H1 (cell line): ENCODE measurements around the gene SPDEF. TPM values are rescaled to one million over a fixed set of nuclear protein-coding genes. Genes with fewer than 3 reads are reported as not detected.

Experiments
- BCL11A ChIP-seq, 2 experiments: IDR thresholded peaks; one replicate each; pipeline ENCODE4 v1.6.1; 2011; ENCODE audit warnings: low read depth in 2 of 2, low read length in 2 of 2, mild to moderate bottlenecking in 2 of 2
- RBBP5 ChIP-seq: IDR thresholded peaks from 2 replicates; pipeline ENCODE4 v1.7.1; 2012; ENCODE audit warnings: low read depth, mild to moderate bottlenecking, inconsistent platforms, low read length, moderate library complexity, borderline replicate concordance
- polyA plus RNA-seq, 7 experiments: library from polyadenylated mRNA; depleted of rRNA in 3 of 7; stranded (reverse) in 5 of 7; unstranded in 2 of 7; fragments of >200 nt in 5 of 7; fragments of 200-250 nt in 2 of 7; gene quantifications; 1 replicate in 5 of 7; 2 replicates in 1 of 7; 4 replicates in 1 of 7; pipeline versions ENCODE4 v1.2.1 to v1.2.3, GENCODE V29; 2011 to 2013; ENCODE audit warnings: missing spikeins in 2 of 7, mixed read lengths in 2 of 7
- total RNA-seq: library from RNA; stranded (reverse); fragmentation: NEBNext Ultra II Directional; extraction: Animal tissue kit (Norgen Biotek cat#: 25700); gene quantifications from 2 replicates; pipeline ENCODE4 v1.2.1, GENCODE V29; 2021
- TF ChIP-seq, protein P1 (sequence below): fragments of 300-600 bp; sonication (generic); IDR thresholded peaks from 2 replicates; pipeline ENCODE4 v1.7.1; 2012; ENCODE audit warnings: low read length, moderate library complexity, mild to moderate bottlenecking, inconsistent platforms; ENCODE audit not compliant: insufficient replicate concordance
- TF ChIP-seq, protein P2 (sequence below): IDR thresholded peaks from 2 replicates; pipeline ENCODE4 v1.6.1; 2012; ENCODE audit warnings: inconsistent platforms

The SPDEF gene
- total and polyA plus RNA-seq, 2 of the 8 experiments (the other 6 are each of a cell fraction or from before 2014, with no cell fraction given) = 0.15 to 0.30 TPM

GRCh38 chr6:34527751-34528670 lies 28.1 kb downstream of the SPDEF start (continued):
- TF ChIP-seq, protein P1, sequence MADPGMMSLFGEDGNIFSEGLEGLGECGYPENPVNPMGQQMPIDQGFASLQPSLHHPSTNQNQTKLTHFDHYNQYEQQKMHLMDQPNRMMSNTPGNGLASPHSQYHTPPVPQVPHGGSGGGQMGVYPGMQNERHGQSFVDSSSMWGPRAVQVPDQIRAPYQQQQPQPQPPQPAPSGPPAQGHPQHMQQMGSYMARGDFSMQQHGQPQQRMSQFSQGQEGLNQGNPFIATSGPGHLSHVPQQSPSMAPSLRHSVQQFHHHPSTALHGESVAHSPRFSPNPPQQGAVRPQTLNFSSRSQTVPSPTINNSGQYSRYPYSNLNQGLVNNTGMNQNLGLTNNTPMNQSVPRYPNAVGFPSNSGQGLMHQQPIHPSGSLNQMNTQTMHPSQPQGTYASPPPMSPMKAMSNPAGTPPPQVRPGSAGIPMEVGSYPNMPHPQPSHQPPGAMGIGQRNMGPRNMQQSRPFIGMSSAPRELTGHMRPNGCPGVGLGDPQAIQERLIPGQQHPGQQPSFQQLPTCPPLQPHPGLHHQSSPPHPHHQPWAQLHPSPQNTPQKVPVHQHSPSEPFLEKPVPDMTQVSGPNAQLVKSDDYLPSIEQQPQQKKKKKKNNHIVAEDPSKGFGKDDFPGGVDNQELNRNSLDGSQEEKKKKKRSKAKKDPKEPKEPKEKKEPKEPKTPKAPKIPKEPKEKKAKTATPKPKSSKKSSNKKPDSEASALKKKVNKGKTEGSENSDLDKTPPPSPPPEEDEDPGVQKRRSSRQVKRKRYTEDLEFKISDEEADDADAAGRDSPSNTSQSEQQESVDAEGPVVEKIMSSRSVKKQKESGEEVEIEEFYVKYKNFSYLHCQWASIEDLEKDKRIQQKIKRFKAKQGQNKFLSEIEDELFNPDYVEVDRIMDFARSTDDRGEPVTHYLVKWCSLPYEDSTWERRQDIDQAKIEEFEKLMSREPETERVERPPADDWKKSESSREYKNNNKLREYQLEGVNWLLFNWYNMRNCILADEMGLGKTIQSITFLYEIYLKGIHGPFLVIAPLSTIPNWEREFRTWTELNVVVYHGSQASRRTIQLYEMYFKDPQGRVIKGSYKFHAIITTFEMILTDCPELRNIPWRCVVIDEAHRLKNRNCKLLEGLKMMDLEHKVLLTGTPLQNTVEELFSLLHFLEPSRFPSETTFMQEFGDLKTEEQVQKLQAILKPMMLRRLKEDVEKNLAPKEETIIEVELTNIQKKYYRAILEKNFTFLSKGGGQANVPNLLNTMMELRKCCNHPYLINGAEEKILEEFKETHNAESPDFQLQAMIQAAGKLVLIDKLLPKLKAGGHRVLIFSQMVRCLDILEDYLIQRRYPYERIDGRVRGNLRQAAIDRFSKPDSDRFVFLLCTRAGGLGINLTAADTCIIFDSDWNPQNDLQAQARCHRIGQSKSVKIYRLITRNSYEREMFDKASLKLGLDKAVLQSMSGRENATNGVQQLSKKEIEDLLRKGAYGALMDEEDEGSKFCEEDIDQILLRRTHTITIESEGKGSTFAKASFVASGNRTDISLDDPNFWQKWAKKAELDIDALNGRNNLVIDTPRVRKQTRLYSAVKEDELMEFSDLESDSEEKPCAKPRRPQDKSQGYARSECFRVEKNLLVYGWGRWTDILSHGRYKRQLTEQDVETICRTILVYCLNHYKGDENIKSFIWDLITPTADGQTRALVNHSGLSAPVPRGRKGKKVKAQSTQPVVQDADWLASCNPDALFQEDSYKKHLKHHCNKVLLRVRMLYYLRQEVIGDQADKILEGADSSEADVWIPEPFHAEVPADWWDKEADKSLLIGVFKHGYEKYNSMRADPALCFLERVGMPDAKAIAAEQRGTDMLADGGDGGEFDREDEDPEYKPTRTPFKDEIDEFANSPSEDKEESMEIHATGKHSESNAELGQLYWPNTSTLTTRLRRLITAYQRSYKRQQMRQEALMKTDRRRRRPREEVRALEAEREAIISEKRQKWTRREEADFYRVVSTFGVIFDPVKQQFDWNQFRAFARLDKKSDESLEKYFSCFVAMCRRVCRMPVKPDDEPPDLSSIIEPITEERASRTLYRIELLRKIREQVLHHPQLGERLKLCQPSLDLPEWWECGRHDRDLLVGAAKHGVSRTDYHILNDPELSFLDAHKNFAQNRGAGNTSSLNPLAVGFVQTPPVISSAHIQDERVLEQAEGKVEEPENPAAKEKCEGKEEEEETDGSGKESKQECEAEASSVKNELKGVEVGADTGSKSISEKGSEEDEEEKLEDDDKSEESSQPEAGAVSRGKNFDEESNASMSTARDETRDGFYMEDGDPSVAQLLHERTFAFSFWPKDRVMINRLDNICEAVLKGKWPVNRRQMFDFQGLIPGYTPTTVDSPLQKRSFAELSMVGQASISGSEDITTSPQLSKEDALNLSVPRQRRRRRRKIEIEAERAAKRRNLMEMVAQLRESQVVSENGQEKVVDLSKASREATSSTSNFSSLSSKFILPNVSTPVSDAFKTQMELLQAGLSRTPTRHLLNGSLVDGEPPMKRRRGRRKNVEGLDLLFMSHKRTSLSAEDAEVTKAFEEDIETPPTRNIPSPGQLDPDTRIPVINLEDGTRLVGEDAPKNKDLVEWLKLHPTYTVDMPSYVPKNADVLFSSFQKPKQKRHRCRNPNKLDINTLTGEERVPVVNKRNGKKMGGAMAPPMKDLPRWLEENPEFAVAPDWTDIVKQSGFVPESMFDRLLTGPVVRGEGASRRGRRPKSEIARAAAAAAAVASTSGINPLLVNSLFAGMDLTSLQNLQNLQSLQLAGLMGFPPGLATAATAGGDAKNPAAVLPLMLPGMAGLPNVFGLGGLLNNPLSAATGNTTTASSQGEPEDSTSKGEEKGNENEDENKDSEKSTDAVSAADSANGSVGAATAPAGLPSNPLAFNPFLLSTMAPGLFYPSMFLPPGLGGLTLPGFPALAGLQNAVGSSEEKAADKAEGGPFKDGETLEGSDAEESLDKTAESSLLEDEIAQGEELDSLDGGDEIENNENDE = no peak
- TF ChIP-seq BCL11A (IDR thresholded peaks at IDR 0.05; ENCODE audit: low read depth in 2 of 2, low read length in 2 of 2) (no peak), RBBP5 (no peak)
- TF ChIP-seq, protein P2, sequence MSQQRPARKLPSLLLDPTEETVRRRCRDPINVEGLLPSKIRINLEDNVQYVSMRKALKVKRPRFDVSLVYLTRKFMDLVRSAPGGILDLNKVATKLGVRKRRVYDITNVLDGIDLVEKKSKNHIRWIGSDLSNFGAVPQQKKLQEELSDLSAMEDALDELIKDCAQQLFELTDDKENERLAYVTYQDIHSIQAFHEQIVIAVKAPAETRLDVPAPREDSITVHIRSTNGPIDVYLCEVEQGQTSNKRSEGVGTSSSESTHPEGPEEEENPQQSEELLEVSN = no peak
